ENCODE measurements around the gene UNC5B.

Gene UNC5B

DNA sequence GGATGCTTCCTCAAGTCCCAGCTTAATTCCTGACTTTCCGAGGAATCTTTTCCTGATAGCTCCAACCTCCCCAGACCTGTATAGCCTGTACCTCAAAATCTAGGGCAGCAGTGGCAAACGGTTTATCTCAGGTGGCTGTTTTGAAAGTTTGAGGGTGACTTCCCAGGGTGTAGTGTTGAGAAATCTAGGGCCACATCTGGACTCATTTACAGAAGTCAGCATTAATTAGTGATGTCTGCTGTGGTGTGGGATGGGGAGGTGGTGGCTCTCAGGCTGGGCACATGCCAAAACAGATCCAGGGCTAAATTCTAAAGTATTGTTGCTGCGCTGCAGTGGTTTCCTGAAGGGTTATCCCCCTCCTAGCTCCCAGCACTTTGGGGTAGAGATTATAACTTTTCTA is 38.0 kb downstream of the UNC5B start:
- no peak for TF ChIP-seq Cebpa-rat (IDR thresholded peaks at IDR 0.05)
- Histone ChIP-seq H4K20me1 (peaks cover 0 to 58% (median 8%) of the 10 kb centered on the region in 11 experiments; a peak in 9 of 22 replicates), H3K4me1 (peaks cover 20 to 37% (median 28%) of the 10 kb centered on the region in 10 experiments), H3K9me3 (replicated peaks in 1 of 11) (no peaks in the 10 kb centered on the region), H3K4me3 (no peak overlapping the region), H3K36me3 (no peaks in the 10 kb centered on the region), H3K9ac (no peak overlapping the region), H3K27ac (no peak overlapping the region), H3K4me2 (no peak overlapping the region), H3K27me3 (peaks cover 0 to 5% (median 0%) of the 10 kb centered on the region in 11 experiments; a peak in 4 of 22 replicates)

DNA sequence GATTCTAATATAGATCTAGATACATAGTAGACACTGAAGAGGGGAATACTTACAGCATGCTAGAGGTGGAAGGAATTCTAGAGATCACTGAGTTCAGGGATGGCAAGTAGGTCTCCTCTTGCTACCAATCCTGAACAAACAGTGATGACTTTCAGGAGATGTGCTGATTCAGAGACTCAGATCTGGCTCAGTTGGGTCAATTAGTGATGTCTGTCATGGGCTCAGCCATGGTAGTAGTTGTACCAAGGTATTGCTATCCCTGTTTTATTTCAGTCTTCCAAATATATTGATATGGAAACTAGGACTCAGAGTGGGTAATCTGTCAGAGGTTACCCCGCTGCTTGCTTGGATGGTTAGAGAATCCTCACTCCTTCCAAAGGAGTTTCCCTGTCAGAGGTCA is 38.5 kb downstream of the UNC5B start:
- Histone ChIP-seq H3K27me3 (peaks cover 0 to 3% (median 0%) of the 10 kb centered on the region in 11 experiments; a peak in 3 of 22 replicates), H3K36me3 (no peaks in the 10 kb centered on the region), H3K27ac (no peak overlapping the region), H3K4me3 (no peak overlapping the region), H3K4me1 (peaks cover 18 to 37% (median 29%) of the 10 kb centered on the region in 10 experiments; a peak in 19 of 20 replicates), H3K9me3 (replicated peaks in 1 of 11) (no peaks in the 10 kb centered on the region), H4K20me1 (peaks cover 0 to 55% (median 4%) of the 10 kb centered on the region in 11 experiments; a peak in 8 of 22 replicates), H3K4me2 (no peak overlapping the region), H3K9ac (no peak overlapping the region)
- no peak for TF ChIP-seq Cebpa-rat (IDR thresholded peaks at IDR 0.05)

DNA sequence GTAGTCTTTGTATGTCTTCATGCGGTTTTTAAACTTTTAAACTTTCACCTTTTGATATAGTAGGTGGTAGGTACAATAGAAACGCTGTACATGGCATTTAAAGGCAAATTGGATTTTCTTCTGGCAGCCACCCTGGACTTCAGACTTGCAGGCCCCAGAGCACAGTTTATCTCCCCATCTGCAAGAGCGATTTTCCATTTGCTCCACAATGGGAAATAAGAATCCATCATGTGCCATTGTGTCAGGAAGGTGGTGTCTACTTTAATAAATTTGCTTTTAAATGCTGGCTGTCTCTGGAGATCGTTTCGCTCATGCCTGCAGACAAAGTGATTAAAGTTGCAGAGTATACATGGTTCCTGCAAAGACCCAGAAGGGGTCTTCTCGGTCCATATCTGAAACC is 38.9 kb downstream of the UNC5B start:
- Histone ChIP-seq H3K4me2 (no peak overlapping the region), H3K9me3 (replicated peaks in 1 of 11) (no peaks in the 10 kb centered on the region), H3K4me3 (no peak overlapping the region), H3K27me3 (no peaks in the 10 kb centered on the region; a peak in 1 of 22 replicates), H3K9ac (no peak overlapping the region), H3K36me3 (no peaks in the 10 kb centered on the region), H3K4me1 (peaks cover 18 to 37% (median 29%) of the 10 kb centered on the region in 10 experiments), H4K20me1 (peaks cover 0 to 55% (median 0%) of the 10 kb centered on the region in 11 experiments; a peak in 7 of 22 replicates), H3K27ac (no peak overlapping the region)
- no peak for TF ChIP-seq Cebpa-rat (IDR thresholded peaks at IDR 0.05)

DNA sequence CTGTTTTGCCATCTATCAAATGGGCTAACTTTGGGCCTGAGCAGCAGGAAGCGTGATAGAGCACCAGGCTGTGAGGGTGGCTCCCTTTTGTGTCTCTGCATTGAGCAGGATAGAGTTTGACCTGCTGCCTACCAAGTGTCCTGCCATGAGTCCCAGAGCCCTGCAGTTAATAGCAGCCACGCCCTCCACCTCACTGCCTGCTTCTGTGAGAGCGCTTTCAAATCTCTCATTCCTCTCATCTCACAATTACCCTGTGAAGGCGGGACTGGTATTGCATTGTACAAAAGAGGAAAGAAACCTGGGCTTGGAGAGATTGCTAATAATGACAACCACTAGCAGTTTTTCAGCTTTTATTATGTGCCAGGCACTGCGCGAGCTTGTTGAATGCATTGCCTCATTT is 39.9 kb downstream of the UNC5B start:
- H3K36me3 ChIP-seq: no peaks in the 10 kb centered on the region

DNA sequence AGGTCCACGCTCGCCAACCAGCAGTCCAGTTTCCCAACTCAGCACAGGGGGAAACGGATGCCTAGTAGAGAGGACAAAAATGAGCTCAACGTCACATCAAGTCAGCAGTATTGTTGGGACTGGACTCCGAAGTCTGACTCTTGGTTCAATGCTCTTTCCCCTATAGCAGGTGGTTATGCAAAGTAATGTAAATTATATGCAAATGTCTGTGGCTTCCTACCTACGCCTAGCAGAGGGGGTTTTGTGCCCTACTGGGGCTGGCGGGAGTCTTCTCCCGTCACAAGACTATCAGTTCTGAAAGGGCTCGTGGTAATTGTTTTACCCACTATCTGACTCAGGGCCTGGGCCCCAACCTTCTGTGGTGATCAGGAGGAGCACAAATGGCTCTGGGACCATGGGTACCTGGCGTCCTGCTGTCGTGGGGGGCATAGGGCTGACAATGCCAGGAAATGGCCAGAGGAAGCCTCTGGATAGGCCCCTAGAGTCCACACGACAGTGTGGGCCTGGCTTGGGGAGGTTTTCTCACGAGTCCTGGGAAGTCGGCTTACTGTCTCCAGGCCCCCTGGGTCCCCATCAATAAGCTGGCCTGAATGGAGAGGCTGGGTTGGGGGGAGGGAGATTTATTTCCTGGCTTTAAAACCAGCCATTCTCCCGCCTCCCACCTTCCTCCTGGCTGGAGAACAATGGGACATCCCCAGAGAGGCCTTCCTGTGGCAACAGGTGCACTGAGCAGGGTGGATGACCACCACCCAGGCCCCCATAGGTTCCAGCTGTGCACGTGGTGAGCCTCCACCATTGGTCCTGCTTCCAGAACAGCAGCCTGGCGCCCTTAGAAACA is 41.8 kb downstream of the UNC5B start:
- H3K36me3 ChIP-seq: no peaks in the 10 kb centered on the region
- no peak for TF ChIP-seq Cebpa-rat (IDR thresholded peaks at IDR 0.05)
- no peak overlapping the region for H3K9ac ChIP-seq
- H3K4me3 ChIP-seq: no peak overlapping the region
- H4K20me1 ChIP-seq: peaks cover 0 to 38% (median 0%) of the 10 kb centered on the region in 11 experiments; a peak in 5 of 22 replicates
- H3K27me3 ChIP-seq: no peaks in the 10 kb centered on the region
- H3K9me3 ChIP-seq (replicated peaks in 1 of 11): no peaks in the 10 kb centered on the region
- no peak overlapping the region for H3K27ac ChIP-seq
- peak overlapping the region in 6 of 11 experiments; percentile 9 to 41 (median 24); a peak in 7 of 22 replicates for H3K4me2 ChIP-seq
- H3K4me1 ChIP-seq: peaks cover 7 to 39% (median 27%) of the 10 kb centered on the region in 10 experiments; a peak in 19 of 20 replicates

More for the DNA sequence above, 39.9 kb downstream of the UNC5B start:
- Histone ChIP-seq H3K4me2 (no peak overlapping the region), H3K9ac (no peak overlapping the region), H3K4me1 (peaks cover 19 to 37% (median 29%) of the 10 kb centered on the region in 10 experiments), H3K9me3 (replicated peaks in 1 of 11) (no peaks in the 10 kb centered on the region), H3K27me3 (no peaks in the 10 kb centered on the region; a peak in 1 of 22 replicates), H3K27ac (no peak overlapping the region), H4K20me1 (peaks cover 0 to 53% (median 0%) of the 10 kb centered on the region in 11 experiments; a peak in 7 of 22 replicates), H3K4me3 (no peak overlapping the region)
- no peak for TF ChIP-seq Cebpa-rat (IDR thresholded peaks at IDR 0.05)

DNA sequence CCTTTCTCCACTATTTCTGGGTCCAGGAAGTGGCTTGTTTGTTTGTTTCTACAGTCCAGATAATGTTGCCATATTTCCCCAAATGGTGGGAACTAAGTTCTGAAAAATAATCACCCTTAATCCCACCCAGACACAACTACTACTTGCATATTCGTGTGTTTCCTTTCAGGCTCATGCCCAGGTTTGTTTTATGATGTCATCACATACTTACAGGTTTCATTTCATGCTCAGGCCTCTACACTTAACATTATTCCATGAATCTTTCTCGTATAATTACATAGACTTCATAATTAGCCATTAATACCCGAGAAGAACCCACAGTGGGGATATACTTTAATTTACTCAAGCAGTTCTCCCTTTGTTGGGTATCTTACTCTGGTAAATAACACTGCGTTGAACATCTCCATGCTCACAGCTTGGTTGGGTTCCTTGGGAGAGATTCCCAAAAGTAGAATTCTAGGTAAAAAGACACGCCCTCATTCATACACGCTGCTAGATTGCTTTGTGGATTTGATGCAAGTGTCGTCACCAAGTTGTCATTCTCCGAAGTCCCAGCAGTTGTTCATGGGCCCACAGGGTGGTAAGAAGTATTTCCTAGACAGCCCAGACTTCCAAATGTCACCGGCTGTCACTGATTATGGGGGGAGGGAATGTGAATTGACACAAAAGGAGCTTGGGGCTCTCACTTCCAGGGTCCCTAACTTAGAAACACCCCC is 42.6 kb downstream of the UNC5B start:
- Histone ChIP-seq H3K4me3 (no peak overlapping the region), H3K9ac (no peak overlapping the region), H3K27ac (no peak overlapping the region), H3K36me3 (no peaks in the 10 kb centered on the region), H3K27me3 (no peaks in the 10 kb centered on the region), H3K4me2 (peak overlapping the region in 7 of 11 experiments; percentile 17 to 57 (median 26); a peak in 7 of 22 replicates), H3K9me3 (replicated peaks in 1 of 11) (no peaks in the 10 kb centered on the region), H3K4me1 (peaks cover 14 to 46% (median 34%) of the 10 kb centered on the region in 10 experiments; a peak in 19 of 20 replicates), H4K20me1 (peaks cover 0 to 32% (median 0%) of the 10 kb centered on the region in 11 experiments; a peak in 5 of 22 replicates)
- TF ChIP-seq Cebpa-rat (IDR thresholded peaks at IDR 0.05): no peak

DNA sequence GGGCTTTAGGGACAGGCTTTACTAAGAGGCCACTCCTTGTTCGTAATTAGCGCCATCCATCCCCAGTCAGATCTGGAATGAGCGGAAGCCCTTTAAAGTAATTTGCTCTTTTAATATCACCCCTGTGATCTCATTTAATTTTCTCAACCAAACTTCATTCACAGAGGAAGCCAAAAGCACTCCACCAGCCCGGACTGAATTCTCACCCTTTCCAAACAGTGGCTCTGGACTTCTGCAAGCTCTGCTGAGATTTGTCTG is 43.1 kb downstream of the UNC5B start:
- Histone ChIP-seq H3K4me2 (peak overlapping the region in 9 of 11 experiments; percentile 18 to 69 (median 57); a peak in 11 of 22 replicates), H3K27ac (no peak overlapping the region), H4K20me1 (peaks cover 0 to 37% (median 0%) of the 10 kb centered on the region in 11 experiments; a peak in 5 of 22 replicates), H3K4me1 (peaks cover 19 to 51% (median 38%) of the 10 kb centered on the region in 10 experiments; a peak in 19 of 20 replicates), H3K9ac (no peak overlapping the region), H3K36me3 (no peaks in the 10 kb centered on the region), H3K27me3 (no peaks in the 10 kb centered on the region), H3K4me3 (no peak overlapping the region), H3K9me3 (replicated peaks in 1 of 11) (no peaks in the 10 kb centered on the region)
- TF ChIP-seq Cebpa-rat (IDR thresholded peaks at IDR 0.05): no peak

DNA sequence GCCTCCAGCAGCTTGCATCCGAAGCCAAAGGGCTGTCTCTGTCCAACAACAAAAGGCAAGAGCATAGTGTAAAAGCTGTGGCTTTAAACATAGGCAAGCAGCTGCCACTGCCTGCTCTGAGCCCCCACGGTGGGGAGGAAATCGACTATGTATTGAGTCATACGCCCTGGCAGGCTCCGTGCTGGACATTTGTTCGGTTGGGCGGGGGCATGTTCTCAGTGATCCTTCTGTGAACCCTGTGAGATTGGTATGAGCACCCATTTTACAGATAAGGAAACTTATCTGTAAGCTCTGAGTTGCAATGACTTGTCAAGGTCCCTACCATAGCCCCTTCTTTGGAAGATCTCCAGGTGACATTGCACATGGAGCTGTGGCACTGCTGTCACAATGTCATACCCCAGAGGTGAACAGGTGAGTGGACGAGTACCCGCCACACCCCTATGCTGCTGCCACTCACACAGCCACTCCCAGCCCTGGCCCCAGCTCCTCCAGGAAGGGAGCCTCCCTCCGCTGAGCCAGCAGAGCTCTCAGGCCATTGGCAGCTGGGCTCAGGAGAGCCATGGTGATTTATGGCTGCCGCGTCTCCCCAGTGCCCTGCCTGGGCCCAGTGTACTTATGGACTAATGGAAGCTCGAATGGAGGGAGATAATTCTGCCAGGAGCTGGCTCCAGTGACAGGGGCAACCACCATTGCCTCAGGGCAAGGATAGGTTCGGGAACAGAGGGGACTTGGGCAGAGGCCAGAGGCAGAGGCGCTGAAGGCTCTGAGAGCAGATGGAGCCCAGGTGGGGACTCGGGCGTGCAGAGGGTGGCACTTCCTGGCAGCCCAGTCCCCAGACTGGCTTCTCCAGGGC is 43.7 kb downstream of the UNC5B start:
- H3K27ac ChIP-seq: no peak overlapping the region
- no peak overlapping the region for H3K9ac ChIP-seq
- peaks cover 23 to 57% (median 40%) of the 10 kb centered on the region in 10 experiments; a peak in 19 of 20 replicates for H3K4me1 ChIP-seq
- TF ChIP-seq Cebpa-rat (IDR thresholded peaks at IDR 0.05): no peak
- peak overlapping the region in 10 of 11 experiments; percentile 18 to 69 (median 58); a peak in 21 of 22 replicates for H3K4me2 ChIP-seq
- H3K4me3 ChIP-seq: no peak overlapping the region
- no peaks in the 10 kb centered on the region for H3K9me3 ChIP-seq (replicated peaks in 1 of 11)
- no peaks in the 10 kb centered on the region for H3K27me3 ChIP-seq
- peaks cover 0 to 42% (median 0%) of the 10 kb centered on the region in 11 experiments; a peak in 5 of 22 replicates for H4K20me1 ChIP-seq
- no peaks in the 10 kb centered on the region for H3K36me3 ChIP-seq

All from BLaER1 treated with 17β-estradiol and CSF1 and Interleukin-3, amounts not matched to agents 10 nM and 100 nM (cell line).